Measurements from ENCODE around the gene ASAP3.

ASAP3 gene

GRCh38 chr1:23477359-23478144 lies 6.4 kb downstream of the ASAP3 start:
- no peak for DNase-seq

GRCh38 chr1:23475641-23476040 lies 8.3 kb downstream of the ASAP3 start:
- peak; percentile 59 for DNase-seq

GRCh38 chr1:23475134-23475628 lies 8.8 kb downstream of the ASAP3 start:
- peak; percentile 88 for DNase-seq

GRCh38 chr1:23473037-23473800 lies 10.8 kb downstream of the ASAP3 start:
- no peak for DNase-seq

GRCh38 chr1:23472351-23473036 lies 11.5 kb downstream of the ASAP3 start:
- DNase-seq, result no peak

- DNase-seq, result no peak
These were observed 12.4 kb downstream of the ASAP3 start for GRCh38 chr1:23471473-23472075.

- peak; percentile 66 for DNase-seq
These were observed 13.5 kb downstream of the ASAP3 start for GRCh38 chr1:23470282-23471070.

GRCh38 chr1:23469372-23469982 lies 14.5 kb downstream of the ASAP3 start:
- no peak for DNase-seq

- no peak for DNase-seq
These were observed 17.5 kb downstream of the ASAP3 start for GRCh38 chr1:23466423-23466989.

GRCh38 chr1:23463286-23463685 lies 20.7 kb downstream of the ASAP3 start:
- DNase-seq, result no peak

- DNase-seq, result no peak
These were observed 21.2 kb downstream of the ASAP3 start for GRCh38 chr1:23462766-23463165.

- DNase-seq, result no peak
These were observed 22.9 kb downstream of the ASAP3 start for GRCh38 chr1:23461050-23461449.

- DNase-seq, result no peak
These were observed 23.5 kb downstream of the ASAP3 start for GRCh38 chr1:23460519-23460918.

GRCh38 chr1:23459338-23459757 lies 24.6 kb downstream of the ASAP3 start:
- no peak for DNase-seq

- no peak for DNase-seq
These were observed 27.8 kb downstream of the ASAP3 start for GRCh38 chr1:23456226-23456625.

- no peak for DNase-seq
These were observed 30.5 kb downstream of the ASAP3 start for GRCh38 chr1:23453455-23454000.

GRCh38 chr1:23452011-23452411 lies 32.0 kb downstream of the ASAP3 start:
- DNase-seq, result peak; percentile 34

GRCh38 chr1:23451441-23451840 lies 32.5 kb downstream of the ASAP3 start:
- DNase-seq, result no peak

- no peak for DNase-seq
These were observed 33.1 kb downstream of the ASAP3 start for GRCh38 chr1:23450894-23451293.

GRCh38 chr1:23449958-23450357 lies 34.0 kb downstream of the ASAP3 start:
- no peak for DNase-seq

GRCh38 chr1:23449306-23449705 lies 34.7 kb downstream of the ASAP3 start:
- DNase-seq, result no peak
